B cell (primary cell): ENCODE results near the gene MIPEP. TPM values are rescaled to one million over a fixed set of nuclear protein-coding genes. Genes with fewer than 3 reads are reported as not detected.

Experiments used
- ATAC-seq: fragments of 200-7000 bp; cut with Tn5 transposase; one replicate; pipeline ENCODE4 v1.10.0; 2021; ENCODE audit warnings: low read depth, mild to moderate bottlenecking, moderate number of reproducible peaks, moderate library complexity
- CTCF ChIA-PET: fragments of 350-600 bp; sonication (Branson Sonifier 250); formaldehyde crosslinking; loops from one replicate; lab custom pipeline; 2021; ENCODE audit warnings: antibody characterized with exemption, inconsistent platforms; lab: Charles Lee
- POLR2A ChIA-PET: fragments of 350-600 bp; sonication (Branson Sonifier 250); formaldehyde crosslinking; loops from one replicate; lab custom pipeline; 2021; ENCODE audit warnings: antibody characterized with exemption; lab: Charles Lee
- DNase-seq: peaks from one replicate; pipeline ENCODE4 v3.0.0; 2013
- H2AFZ ChIP-seq: 2 replicates; pipeline ENCODE4 v1.6.1; 2012; ENCODE audit warnings: mild to moderate bottlenecking, low read depth, low read length; ENCODE audit not compliant: insufficient read depth, poor library complexity, severe bottlenecking
- H3K27ac ChIP-seq, 2 donors: 1 replicate in 1 of 2; 2 replicates in 1 of 2; pipeline ENCODE4 v1.5.1; 2012 to 2013; ENCODE audit warnings: low read length in 2 of 2, mild to moderate bottlenecking in 2 of 2, moderate library complexity in 1 of 2
- H3K27me3 ChIP-seq, 4 experiments: fragments of 200-600 bp in 1 of 4; sonication (generic) in 1 of 4; replicated peaks in 1 of 4; 1 replicate in 2 of 4; 2 replicates in 2 of 4; pipeline versions ENCODE4 v1.6.1 to v1.7.0; 2013 to 2016; ENCODE audit warnings: low read length in 3 of 4, mild to moderate bottlenecking in 2 of 4, mixed read lengths in 1 of 4, moderate library complexity in 1 of 4; ENCODE audit not compliant: insufficient read depth in 4 of 4, control insufficient read depth in 3 of 4; ENCODE audit errors: control extremely low read depth in 1 of 4
- H3K36me3 ChIP-seq, 2 experiments: replicated peaks in 1 of 2; 1 replicate in 1 of 2; 2 replicates in 1 of 2; pipeline versions ENCODE4 v1.6.1 to v1.7.1; 2013; ENCODE audit warnings: low read length in 1 of 2; ENCODE audit not compliant: insufficient read depth in 2 of 2, control insufficient read depth in 1 of 2; ENCODE audit errors: control extremely low read depth in 1 of 2, extremely low read depth in 1 of 2
- H3K4me1 ChIP-seq, 2 donors: fragments of 200-600 bp in 1 of 2; sonication (generic) in 1 of 2; 1 replicate in 1 of 2; 2 replicates in 1 of 2; pipeline versions ENCODE4 v1.5.1 to v1.6.1; 2013 to 2017; ENCODE audit warnings: low read length in 2 of 2; ENCODE audit not compliant: control insufficient read depth in 2 of 2, insufficient read depth in 2 of 2
- H3K4me2 ChIP-seq: replicated peaks from 2 replicates; pipeline ENCODE3; 2012; ENCODE audit warnings: mild to moderate bottlenecking, low read depth, low read length; ENCODE audit not compliant: poor library complexity, severe bottlenecking
- H3K4me3 ChIP-seq, 5 experiments: fragments of 200-600 bp in 1 of 5; sonication (generic) in 1 of 5; 1 replicate in 3 of 5; 2 replicates in 2 of 5; pipeline versions ENCODE4 v1.5.1 to v1.7.0; 2011 to 2016; ENCODE audit warnings: low read length in 4 of 5, mild to moderate bottlenecking in 4 of 5, low read depth in 2 of 5, control low read depth in 1 of 5, moderate library complexity in 1 of 5; ENCODE audit not compliant: insufficient read depth in 1 of 5; ENCODE audit errors: control extremely low read depth in 1 of 5, extremely low read depth in 1 of 5
- H3K79me2 ChIP-seq: fragments of 200-600 bp; sonication (generic); one replicate; pipeline ENCODE4 v1.6.0; 2016; ENCODE audit warnings: low read length; ENCODE audit not compliant: control insufficient read depth, insufficient read depth
- H3K9ac ChIP-seq: fragments of 200-600 bp; sonication (generic); 2 replicates; pipeline ENCODE4 v1.6.1; 2017; ENCODE audit warnings: mild to moderate bottlenecking, low read length, moderate library complexity
- H3K9me3 ChIP-seq, 3 donors: one replicate each; pipeline versions ENCODE4 v1.6.1 to v1.7.1; 2013; ENCODE audit warnings: low read length in 2 of 3; ENCODE audit not compliant: control insufficient read depth in 2 of 3, insufficient read depth in 1 of 3; ENCODE audit errors: control extremely low read depth in 1 of 3
- H4K20me1 ChIP-seq: 2 replicates; pipeline ENCODE4 v1.6.0; 2012; ENCODE audit warnings: mild to moderate bottlenecking, low read length; ENCODE audit not compliant: insufficient read depth, control insufficient read depth, poor library complexity, severe bottlenecking
- H3K27ac Mint-ChIP-seq: one replicate; pipeline ENCODE4 v1.8.0; 2021; ENCODE audit warnings: mixed read lengths
- H3K27me3 Mint-ChIP-seq: one replicate; pipeline ENCODE4 v1.8.0; 2021; ENCODE audit warnings: mixed read lengths
- H3K4me1 Mint-ChIP-seq: one replicate; pipeline ENCODE4 v1.8.0; 2021; ENCODE audit warnings: mixed read lengths
- H3K4me3 Mint-ChIP-seq: one replicate; pipeline ENCODE4 v1.8.0; 2021; ENCODE audit warnings: mixed read lengths
- H3K9me3 Mint-ChIP-seq: one replicate; pipeline ENCODE4 v1.8.0; 2022; ENCODE audit warnings: mixed read lengths; ENCODE audit not compliant: insufficient read depth
- EZH2 ChIP-seq: IDR thresholded peaks from 2 replicates; pipeline ENCODE4 v1.6.1; 2012; ENCODE audit warnings: borderline replicate concordance, low read depth, mild to moderate bottlenecking, moderate library complexity, low read length; ENCODE audit not compliant: insufficient read depth, poor library complexity, severe bottlenecking
- WGBS: methylation state at CpG from one replicate; pipeline ENCODE4 v1.1.5; 2013; ENCODE audit warnings: missing lambda C conversion rate; ENCODE audit not compliant: insufficient coverage; 5-methylcytosine and 5-hydroxymethylcytosine counted together
- intact Hi-C: fragments of 100-400 bp; cut with micrococcal nuclease; formaldehyde crosslinking; loops from one replicate; pipeline ENCODE4 v1.10.0; 2022
- polyA plus RNA-seq: library from polyadenylated mRNA; depleted of rRNA; stranded (reverse); fragments of >200 nt; gene quantifications from 2 replicates; pipeline ENCODE4 v1.2.3, GENCODE V29; 2012
- total RNA-seq, 2 donors: library from RNA; stranded (reverse); fragments of 120-200 nt in 1 of 2; gene quantifications; 1 replicate in 1 of 2; 2 replicates in 1 of 2; pipeline versions ENCODE4 v1.2.3 to v1.2.4, GENCODE V29; 2013 to 2022
- TF ChIP-seq, protein P1 (sequence below): fragments of 200-600 bp; IDR thresholded peaks from one replicate; pipeline ENCODE4 v1.8.0; 2022; ENCODE audit warnings: antibody characterized with exemption, mild to moderate bottlenecking

Gene MIPEP
- total and polyA plus RNA-seq, 2 donors (not counting 1 experiment from before 2014, with no cell fraction given), result 6.2 to 16.9 TPM

DNA sequence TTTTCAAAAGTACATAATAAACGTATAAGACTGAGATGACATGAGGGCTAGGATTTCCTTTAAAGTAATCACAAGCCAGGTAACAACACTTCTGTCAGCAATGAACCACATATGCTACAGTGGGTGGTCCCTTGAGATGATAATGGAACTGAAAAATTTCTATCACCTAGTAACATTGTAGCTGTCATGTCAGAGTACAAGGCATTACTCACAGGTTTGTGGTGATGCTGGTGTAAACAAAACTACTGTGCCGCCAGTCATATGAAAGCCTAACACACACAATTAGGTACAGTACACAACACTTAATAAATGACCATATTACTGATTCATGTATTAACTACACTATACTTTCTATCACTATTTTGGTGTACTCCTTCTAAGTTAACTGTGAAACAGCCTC lies 36.8 kb downstream of the MIPEP start:
- TF ChIP-seq EZH2, result no peak
- TF ChIP-seq, protein P1, sequence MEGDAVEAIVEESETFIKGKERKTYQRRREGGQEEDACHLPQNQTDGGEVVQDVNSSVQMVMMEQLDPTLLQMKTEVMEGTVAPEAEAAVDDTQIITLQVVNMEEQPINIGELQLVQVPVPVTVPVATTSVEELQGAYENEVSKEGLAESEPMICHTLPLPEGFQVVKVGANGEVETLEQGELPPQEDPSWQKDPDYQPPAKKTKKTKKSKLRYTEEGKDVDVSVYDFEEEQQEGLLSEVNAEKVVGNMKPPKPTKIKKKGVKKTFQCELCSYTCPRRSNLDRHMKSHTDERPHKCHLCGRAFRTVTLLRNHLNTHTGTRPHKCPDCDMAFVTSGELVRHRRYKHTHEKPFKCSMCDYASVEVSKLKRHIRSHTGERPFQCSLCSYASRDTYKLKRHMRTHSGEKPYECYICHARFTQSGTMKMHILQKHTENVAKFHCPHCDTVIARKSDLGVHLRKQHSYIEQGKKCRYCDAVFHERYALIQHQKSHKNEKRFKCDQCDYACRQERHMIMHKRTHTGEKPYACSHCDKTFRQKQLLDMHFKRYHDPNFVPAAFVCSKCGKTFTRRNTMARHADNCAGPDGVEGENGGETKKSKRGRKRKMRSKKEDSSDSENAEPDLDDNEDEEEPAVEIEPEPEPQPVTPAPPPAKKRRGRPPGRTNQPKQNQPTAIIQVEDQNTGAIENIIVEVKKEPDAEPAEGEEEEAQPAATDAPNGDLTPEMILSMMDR, result no peak
- Histone ChIP-seq H3K4me1 (peaks cover 20 to 24% of the 10 kb centered on the region in 2 donors), H3K36me3 (no peaks in the 10 kb centered on the region), H2AFZ (no peak overlapping the region), H3K9ac (no peak overlapping the region), H4K20me1 (peaks cover 4% of the 10 kb centered on the region), H3K27ac (no peak overlapping the region), H3K9me3 (no peaks in the 10 kb centered on the region), H3K4me3 (no peak overlapping the region), H3K27me3 (no peaks in the 10 kb centered on the region), H3K79me2 (no peaks in the 10 kb centered on the region), H3K4me2 (no peak overlapping the region)
- Mint-ChIP-seq H3K4me3 (no peak overlapping the region), H3K27me3 (no peaks in the 10 kb centered on the region), H3K4me1 (peaks cover 25% of the 10 kb centered on the region), H3K9me3 (no peaks in the 10 kb centered on the region), H3K27ac (no peak overlapping the region)
- no CpG with 5 or more reads among the region's 2 CpGs for WGBS
- ChIA-PET POLR2A (no interaction called here), CTCF (no interaction called here)
- ATAC-seq (no peak), DNase-seq (no peak)
- intact Hi-C loops, result no loop called here

DNA sequence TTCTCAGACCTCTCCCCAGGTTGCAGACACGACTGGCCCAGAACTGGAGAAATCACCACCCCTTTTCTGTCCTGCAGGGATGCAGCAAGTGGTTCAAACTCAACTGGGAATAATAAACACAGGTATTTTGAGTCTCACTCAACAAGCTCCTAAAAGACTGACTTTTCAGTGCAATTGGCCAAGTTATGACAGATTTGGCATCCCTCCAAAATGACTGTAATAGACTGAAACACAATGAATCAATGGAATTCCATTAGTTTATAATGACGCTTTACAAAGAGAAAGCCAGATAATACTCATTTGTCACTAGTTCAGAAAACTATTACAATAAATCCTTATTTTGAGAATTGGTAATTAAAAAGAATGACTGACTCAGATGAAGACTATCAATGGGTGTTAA lies 38.1 kb downstream of the MIPEP start:
- H3K27me3 ChIP-seq, result no peaks in the 10 kb centered on the region
- H3K27ac ChIP-seq, result no peak overlapping the region
- peaks cover 35% of the 10 kb centered on the region for H3K4me1 Mint-ChIP-seq
- ATAC-seq, result no peak
- no peak overlapping the region for H3K9ac ChIP-seq
- WGBS, result 100% methylated on average over 1 of the region's 2 CpGs
- no peaks in the 10 kb centered on the region for H3K27me3 Mint-ChIP-seq
- H3K4me2 ChIP-seq, result no peak overlapping the region
- intact Hi-C loops, result no loop called here
- peaks cover 4% of the 10 kb centered on the region for H4K20me1 ChIP-seq
- no peaks in the 10 kb centered on the region for H3K36me3 ChIP-seq
- CTCF ChIA-PET, result interaction anchor here (1.5 kb wide), 1 partner anchor 393 kb away, joined by 3 read pairs; no protein-coding TSS in a partner anchor
- H3K9me3 Mint-ChIP-seq, result no peaks in the 10 kb centered on the region
- TF ChIP-seq EZH2, result no peak
- H3K4me3 Mint-ChIP-seq, result no peak overlapping the region
- no peaks in the 10 kb centered on the region for H3K79me2 ChIP-seq
- POLR2A ChIA-PET, result no interaction called here
- no peak overlapping the region for H2AFZ ChIP-seq
- no peak for DNase-seq
- H3K9me3 ChIP-seq, result no peaks in the 10 kb centered on the region
- H3K4me3 ChIP-seq, result no peak overlapping the region
- H3K4me1 ChIP-seq, result peaks cover 29 to 31% of the 10 kb centered on the region in 2 donors
- no peak overlapping the region for H3K27ac Mint-ChIP-seq
